Measurements from ENCODE around the gene APOBEC2.

The APOBEC2 gene

DNA sequence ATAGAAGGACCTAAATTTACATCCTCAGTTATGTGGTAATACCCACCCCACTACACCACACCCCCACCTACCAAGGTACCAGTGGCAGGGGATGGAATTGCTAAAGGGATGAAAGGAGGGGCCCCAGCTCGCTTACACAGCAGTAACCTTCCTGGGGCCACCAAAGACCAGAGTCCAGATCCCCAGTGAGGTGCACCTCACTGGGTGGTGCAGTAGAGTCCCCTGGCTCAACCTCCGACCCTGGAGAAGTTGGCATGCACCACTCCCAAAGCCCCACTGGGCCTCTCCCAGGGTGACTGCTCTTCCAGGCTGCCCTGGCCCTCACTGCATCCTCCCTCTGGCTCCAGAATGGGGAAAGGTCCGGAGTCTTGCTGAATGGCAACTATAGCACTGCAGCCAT lies 14.8 kb upstream of the APOBEC2 start:
- no peak for DNase-seq (ENCODE audit: low spot score)

GRCh38 chr6:41039060-41039998 lies 13.7 kb upstream of the APOBEC2 start, which contains the start of gene UNC5CL:
Gene UNC5CL (minus strand): TSS chr6:41039221. CDS start chr6:41035074, 4,147 bp downstream.
- peak; percentile 46 for DNase-seq (ENCODE audit: low spot score)

DNA sequence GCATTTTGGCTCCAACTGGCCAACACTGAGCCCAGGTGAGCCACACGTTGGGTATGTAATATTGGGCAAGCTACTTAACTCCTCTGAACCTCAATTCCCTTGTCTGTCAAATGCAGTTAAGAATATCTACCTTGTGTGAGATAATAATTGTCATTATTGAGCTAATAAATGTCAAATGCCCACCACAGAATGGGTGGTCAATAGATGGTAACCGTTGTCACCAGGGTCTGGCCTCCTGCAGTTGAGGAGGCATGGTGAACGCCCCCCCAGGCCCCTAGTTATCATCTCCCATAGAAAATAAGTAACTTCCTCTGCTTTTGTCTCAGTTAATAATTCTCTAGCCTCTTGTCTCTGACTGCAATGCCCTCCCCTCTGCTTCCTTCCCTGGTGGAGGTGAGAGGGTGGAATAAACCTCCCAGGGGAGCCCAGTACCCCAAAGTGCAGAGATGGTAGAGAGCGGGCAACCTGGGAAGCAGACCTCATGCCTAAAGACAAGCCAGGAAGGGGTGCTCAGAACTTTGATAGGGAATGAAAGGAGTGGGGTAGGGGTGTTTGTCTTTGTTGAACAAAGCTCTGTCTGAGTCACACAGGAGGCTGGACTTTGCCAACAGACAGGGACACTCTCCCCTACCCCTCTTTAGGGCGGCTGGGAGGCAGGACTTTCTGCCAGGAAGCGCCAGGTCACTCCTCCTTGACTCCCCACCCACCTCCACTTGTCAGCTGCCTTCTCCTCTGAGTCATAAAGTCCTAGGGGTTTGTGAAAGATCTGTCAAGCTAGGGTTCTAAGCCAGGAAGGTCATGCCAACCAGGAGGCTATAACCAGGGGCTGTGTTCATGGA lies 12.7 kb upstream of the APOBEC2 start:
- DNase-seq (ENCODE audit: low spot score), result no peak

DNA sequence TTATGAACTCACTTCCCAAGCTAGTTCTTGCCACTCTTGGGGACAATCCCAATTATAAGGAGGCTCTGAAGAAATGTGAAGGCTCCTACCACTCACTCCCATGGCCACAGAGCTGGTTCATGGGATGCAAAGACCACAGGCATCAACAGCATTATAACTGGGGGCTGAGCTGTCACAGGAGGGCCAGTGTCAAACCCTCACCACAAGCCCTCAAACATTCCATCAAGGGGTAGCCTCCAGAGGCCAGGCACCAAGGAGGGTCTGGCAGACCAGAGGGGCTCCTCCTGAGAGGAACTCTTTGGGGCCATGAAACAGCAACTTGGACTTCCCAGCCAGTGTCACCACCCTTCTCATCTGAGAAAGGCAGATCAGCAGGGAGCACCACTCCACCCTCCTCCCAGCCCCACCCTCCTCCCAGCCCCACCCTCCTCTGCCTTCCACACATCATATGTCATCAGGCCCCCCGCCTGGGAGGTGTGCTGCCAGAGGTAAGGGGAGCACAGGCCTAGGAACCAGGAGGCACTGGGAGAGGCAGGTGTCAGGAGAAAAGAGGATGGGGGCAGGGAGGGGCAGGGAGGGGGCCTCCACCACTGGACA lies 12.0 kb upstream of the APOBEC2 start:
- DNase-seq (ENCODE audit: low spot score), result no peak

GRCh38 chr6:41042226-41043055 lies 10.6 kb upstream of the APOBEC2 start, which contains the start of gene TSPO2:
Gene TSPO2 (plus strand): TSS chr6:41042467. CDS start chr6:41042986, 519 bp downstream.
- no peak for DNase-seq (ENCODE audit: low spot score)

- no peak for DNase-seq (ENCODE audit: low spot score)
Measured at GRCh38 chr6:41043151-41043550, 9.9 kb upstream of the APOBEC2 start.

- no peak for DNase-seq (ENCODE audit: low spot score)
Measured at GRCh38 chr6:41045664-41046063, 7.3 kb upstream of the APOBEC2 start.

GRCh38 chr6:41046084-41046483 lies 6.9 kb upstream of the APOBEC2 start:
- no peak for DNase-seq (ENCODE audit: low spot score)

DNA sequence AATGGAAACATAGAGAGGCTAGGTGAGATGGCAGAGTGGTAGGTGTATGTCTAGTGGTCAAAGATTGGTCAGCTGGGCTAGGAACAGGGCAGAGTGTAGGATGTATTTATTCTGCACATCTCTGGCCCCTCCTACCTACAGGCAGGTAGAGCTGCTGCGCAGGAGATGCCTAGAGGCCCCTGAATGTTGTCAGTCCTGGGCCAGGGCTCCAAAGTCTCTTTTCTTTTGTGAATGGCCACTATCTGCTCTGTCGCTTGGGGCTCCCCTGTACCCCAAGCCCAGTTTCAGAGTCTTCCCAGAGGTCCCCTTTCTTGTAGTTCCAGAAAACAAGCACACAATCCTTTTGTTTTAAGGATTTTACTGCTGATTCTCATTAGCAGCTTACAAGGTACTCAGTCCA lies 5.7 kb upstream of the APOBEC2 start:
- no peak for DNase-seq (ENCODE audit: low spot score)

DNA sequence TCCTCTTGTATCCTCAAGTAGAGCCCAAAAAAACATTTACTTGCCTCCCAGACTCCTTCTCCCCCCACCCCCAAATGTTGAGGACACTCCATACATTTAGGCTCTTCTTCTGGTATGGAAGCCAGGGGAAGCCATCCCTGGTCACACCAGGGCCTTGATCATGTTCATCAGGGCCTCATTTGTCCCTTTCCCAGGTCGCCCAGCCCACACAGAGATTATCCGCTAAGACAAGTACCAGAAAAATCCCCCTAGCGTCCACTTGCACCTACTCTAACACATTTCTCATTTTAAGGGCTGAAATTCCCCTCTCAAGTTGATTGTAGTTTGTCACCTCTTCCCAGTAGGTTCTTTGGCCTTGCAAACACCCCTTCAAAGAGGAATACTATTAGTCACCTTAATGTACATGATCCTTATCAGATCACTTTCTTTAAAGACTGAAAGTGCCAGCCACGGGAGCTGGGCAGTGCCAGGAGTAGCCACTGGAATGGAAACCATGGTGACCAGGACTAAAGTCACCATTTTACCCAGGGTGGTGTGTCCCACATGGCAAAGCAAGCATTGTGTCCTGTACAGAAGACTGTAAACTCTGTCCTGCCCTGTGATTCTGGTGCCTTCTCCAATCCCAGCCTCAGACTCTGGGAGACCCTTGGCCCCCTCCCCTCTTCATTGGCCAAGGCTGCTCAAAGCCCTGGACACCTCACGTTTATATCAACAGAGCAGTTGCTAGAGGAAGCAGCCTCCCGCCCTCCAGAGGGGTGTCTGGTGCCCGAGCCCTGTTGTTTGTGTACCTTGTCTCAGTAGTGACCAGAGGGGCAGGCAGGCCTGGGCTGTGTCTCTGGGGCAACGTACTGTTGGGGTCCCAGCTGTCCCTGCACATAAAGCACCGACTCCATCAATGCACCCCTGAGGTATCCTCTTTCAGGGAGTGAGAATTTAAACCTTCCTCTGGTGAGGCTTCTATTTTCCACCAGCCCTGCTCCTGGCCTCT lies 5.0 kb upstream of the APOBEC2 start:
- no peak for DNase-seq (ENCODE audit: low spot score)

GRCh38 chr6:41049521-41049920 lies 3.5 kb upstream of the APOBEC2 start:
- DNase-seq (ENCODE audit: low spot score), result no peak

DNA sequence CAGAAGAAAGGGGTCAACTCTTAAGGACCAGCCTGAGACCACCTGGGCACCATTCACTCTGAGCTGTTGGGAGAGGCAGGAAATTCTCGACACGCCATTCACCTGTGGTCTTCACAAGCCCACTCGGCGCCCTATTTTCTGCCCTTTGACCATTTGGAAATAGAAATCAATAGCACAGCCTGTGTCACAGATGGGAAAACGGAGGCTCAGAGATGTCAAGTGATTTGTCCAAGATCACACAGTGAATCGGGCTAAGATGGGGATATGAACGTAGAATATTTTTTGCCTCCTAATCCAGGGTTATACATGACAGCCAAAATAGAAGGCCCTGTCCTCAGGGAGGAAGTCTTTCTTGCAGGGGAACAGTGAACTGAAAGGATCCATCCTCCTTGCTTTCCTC lies 3.0 kb upstream of the APOBEC2 start:
- DNase-seq (ENCODE audit: low spot score), result no peak

GRCh38 chr6:41050536-41050935 lies 2.5 kb upstream of the APOBEC2 start:
- no peak for DNase-seq (ENCODE audit: low spot score)

GRCh38 chr6:41051873-41052272 lies 1.1 kb upstream of the APOBEC2 start:
- peak; percentile 3 for DNase-seq (ENCODE audit: low spot score)

DNA sequence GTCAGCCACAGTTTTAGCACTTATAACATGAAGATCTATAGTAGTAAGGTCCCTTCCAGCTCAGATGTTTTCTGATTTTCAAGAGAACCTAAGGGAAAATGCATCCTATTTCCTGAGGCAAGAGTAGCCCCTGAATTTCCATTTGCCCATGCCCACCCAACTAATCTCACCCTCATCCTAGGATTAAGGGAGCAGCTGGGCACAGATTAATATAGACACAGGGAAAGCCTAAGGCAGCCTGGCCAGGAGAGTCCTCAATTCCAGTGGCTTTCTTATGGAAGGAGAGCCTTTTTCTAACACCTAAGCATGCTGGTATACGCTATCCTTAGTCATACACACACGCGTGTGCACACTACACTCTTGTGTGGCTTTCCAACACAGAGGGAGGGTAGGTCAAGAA lies 1.5 kb downstream of the APOBEC2 start:
- no peak for DNase-seq (ENCODE audit: low spot score)

- no peak for DNase-seq (ENCODE audit: low spot score)
Measured at GRCh38 chr6:41055149-41055548, 2.1 kb downstream of the APOBEC2 start.

GRCh38 chr6:41056768-41057490 lies 3.9 kb downstream of the APOBEC2 start:
- no peak for DNase-seq (ENCODE audit: low spot score)

DNA sequence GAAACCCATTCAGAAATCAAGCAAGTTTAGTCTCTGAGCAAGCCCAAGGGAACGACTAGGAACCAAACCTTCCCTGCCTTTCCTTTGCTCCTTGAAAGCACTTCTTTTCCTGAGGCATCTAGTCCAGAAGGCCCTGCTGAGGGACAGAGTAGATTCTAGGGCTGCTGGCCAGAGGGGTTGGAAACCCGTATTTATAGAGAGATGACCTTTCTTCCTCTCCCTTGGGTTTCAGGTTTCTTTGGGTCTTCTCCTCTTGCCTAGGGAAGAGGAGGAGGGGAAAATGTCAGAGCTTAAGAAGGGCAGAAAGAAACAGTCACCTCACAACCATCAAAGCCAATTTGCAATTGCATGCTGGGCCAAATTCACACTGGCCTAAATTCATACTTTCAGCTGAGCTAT lies 5.8 kb downstream of the APOBEC2 start:
- no peak for DNase-seq (ENCODE audit: low spot score)

- DNase-seq (ENCODE audit: low spot score), result no peak
Measured at GRCh38 chr6:41059556-41059955, 6.6 kb downstream of the APOBEC2 start.
